ENCODE measurements around the gene CD44.
"Not testable (repeated sequence)": the region's sequence is repeated elsewhere in the genome, so short reads cannot be mapped to it uniquely, and the experiment has no call there.

CD44 gene

DNA sequence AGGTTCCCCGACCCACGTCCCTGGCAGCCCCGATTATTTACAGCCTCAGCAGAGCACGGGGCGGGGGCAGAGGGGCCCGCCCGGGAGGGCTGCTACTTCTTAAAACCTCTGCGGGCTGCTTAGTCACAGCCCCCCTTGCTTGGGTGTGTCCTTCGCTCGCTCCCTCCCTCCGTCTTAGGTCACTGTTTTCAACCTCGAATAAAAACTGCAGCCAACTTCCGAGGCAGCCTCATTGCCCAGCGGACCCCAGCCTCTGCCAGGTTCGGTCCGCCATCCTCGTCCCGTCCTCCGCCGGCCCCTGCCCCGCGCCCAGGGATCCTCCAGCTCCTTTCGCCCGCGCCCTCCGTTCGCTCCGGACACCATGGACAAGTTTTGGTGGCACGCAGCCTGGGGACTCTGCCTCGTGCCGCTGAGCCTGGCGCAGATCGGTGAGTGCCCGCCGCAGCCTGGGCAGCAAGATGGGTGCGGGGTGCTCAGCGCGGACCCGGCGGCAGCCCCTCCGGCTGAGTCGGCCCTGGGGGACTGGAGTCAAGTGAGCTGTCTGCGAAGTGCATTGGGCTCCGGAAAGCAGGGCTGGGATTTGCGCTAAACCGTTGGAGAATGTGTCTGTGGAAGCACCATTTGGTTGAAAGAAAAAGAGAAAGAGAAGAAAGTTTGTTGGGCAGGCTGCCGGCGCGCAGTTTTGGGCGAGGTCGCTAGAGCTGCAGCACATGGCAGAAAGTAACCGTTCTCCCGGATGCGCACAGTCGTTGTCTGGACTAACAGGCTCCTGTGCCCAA is at the start of gene CD44:
Gene CD44, plus strand, starts transcription at position 229 of the 779 bp plus-strand sequence. Its CDS starts 133 bp downstream, at position 362.
- peak; percentile 62 for DNase-seq (ENCODE audit: low spot score)

- DNase-seq (ENCODE audit: low spot score) = no peak
These were observed 49.3 kb upstream of the CD44 start for GRCh38 chr11:35089666-35090065.

DNA sequence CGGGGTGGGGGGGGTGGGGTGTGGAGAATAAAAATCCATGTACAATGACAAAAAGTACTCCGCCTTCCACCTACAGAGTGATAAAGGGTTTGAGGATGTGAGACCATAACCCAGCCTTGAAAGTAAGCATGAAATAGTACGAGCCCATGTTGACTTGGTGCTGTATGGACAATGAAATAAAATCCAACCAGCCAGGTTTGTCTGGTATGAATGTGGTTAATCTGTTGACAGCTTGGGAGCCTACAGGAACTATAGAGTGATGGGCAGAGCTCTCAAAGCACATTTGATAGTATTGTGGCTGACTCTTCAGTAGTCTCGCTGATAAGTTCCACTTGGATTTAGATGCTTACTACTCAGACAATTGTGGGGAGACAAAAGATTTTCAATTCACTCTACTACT is 48.8 kb upstream of the CD44 start:
- DNase-seq (ENCODE audit: low spot score) = no peak

GRCh38 chr11:35090991-35091390 is 48.0 kb upstream of the CD44 start:
- DNase-seq (ENCODE audit: low spot score) = not testable (repeated sequence)

DNA sequence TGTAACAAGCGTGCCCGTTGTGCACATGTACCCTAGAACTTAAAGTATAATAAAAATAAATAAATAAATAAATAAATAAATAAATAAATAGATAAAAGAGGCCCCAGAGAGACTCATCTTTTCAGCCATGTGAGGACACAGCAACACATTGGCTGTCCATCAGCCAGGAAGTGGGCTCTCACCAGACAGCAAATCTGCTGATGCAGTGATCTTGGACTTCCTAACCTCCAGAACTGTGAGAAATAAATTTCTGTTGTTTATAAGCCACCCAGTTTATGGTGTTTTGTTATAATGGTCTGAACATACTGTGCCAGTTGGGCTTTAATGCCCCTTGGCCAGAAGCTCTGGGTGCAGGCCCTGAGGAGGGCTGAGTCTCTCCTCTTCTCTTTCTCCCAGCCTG is 42.2 kb upstream of the CD44 start:
- DNase-seq (ENCODE audit: low spot score) = no peak

DNA sequence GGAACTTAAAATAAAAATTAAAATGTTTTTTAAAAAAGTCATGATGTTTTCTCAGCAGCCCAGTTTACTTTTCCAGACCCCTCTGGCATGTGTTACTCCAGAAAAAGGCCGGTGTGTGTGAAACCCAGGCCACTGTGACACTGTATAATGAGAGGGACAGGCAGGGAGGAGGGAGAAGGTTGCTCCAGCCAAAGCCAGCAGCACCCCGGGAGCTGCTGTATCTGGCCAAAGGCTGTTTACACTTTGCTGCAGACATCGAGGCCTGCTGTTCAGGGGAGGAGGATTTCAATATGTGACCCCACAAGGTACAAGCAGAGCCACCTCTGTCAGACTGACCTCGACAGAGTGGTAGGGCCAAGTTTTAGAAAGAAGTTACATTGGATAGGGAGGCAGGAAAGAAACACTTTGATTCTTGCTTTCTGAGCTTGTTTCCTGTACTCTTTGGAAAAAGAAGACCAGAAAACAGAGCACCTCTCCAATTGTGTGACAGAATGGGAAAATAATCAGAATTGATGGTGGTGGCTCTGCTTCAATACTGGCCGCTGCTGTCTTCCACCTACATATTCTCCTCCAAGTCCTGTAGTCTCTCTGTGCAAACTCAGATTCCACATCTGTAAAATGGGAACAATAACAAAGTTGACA is 41.0 kb upstream of the CD44 start:
- no peak for DNase-seq (ENCODE audit: low spot score)

DNA sequence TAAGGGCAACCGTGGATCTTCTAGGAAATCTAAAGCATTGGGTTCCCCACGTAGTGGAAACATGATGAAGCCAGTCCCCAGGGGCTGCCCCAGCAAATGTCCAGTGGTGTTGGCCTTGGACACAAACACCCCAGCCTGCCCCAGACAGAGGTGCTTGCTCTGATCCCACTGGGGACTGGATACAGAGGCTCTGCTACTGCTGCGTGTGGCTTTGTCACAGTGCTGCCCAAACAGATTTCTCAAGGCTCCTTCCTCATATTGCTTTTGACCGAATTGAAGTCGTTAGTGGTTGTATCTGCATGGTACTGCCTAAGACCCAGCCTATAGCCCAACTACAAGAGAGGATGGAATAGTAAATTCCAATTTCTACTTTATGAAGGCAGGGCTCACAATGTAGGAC is 40.1 kb upstream of the CD44 start:
- DNase-seq (ENCODE audit: low spot score) = no peak

DNA sequence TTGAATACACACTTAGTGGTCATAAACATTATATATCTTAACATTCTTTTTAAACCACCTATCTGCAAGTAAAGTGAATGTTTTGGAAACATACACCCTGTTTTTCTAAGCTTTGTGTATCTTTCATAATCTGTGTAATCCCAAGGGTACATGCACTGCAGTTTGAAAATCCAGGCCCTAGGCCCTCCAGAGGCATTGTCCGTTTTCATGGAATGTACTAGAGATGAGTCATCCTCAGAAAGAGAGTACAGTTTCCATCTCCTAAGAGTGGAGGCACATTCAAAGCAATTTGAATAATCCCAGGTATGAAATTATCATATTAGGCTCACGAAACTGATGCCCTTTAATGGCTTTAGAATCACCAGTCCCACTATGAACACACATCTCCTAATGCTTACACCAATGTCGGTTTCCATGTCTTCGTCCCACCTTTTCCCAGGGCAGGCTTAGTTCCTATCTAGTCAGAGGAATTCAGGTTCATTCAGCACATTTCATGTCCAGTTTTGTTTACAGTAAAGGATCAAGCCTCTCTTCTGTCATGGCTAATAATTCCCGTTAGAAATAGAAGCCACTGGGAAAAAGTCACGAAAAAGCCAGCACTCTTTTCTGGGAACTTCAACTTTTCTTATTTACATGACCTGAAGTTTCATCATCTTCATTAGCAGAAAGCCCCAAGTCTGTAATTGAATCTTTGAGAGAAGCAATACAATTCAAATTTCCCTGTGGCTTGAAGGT is 39.5 kb upstream of the CD44 start:
- DNase-seq (ENCODE audit: low spot score) = no peak

DNA sequence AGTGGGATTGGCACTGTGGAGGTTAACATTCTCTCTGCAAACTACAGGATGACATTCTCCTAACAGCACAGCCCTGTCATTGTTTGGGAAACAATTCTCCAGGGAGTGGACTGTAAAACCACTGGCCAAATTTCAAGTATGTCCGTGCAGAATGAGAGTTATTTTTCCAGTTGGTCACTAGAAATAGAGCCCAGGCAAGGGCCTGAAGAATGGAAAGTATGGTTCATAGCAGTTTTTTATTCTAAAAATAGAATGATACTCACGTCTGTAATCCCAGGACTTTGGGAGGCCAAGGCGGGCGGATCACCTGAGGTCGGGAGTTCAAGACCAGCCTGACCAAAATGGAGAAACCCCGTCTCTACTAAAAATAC is 39.0 kb upstream of the CD44 start:
- DNase-seq (ENCODE audit: low spot score) = no peak

DNA sequence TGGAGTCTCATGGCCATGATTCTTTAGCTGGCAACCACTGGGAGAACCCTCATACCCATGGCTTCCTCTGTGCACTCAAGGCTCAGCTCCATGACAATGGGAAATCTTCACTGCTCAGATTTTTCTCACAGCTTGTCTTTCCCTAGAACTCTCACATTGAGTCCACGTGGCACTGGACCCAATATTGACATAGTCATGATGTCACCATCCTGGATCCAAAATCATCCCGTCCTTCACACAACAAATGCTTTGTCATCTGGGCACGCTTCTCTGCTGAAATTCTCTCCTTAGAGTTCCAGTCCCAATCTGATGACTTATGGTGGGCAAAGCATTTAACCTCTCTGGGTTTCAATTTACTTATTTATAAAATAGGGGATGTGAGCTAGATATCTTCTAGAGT is 37.7 kb upstream of the CD44 start:
- DNase-seq (ENCODE audit: low spot score) = no peak

- DNase-seq (ENCODE audit: low spot score) = no peak
These were observed 36.7 kb upstream of the CD44 start for GRCh38 chr11:35102267-35102666.

DNA sequence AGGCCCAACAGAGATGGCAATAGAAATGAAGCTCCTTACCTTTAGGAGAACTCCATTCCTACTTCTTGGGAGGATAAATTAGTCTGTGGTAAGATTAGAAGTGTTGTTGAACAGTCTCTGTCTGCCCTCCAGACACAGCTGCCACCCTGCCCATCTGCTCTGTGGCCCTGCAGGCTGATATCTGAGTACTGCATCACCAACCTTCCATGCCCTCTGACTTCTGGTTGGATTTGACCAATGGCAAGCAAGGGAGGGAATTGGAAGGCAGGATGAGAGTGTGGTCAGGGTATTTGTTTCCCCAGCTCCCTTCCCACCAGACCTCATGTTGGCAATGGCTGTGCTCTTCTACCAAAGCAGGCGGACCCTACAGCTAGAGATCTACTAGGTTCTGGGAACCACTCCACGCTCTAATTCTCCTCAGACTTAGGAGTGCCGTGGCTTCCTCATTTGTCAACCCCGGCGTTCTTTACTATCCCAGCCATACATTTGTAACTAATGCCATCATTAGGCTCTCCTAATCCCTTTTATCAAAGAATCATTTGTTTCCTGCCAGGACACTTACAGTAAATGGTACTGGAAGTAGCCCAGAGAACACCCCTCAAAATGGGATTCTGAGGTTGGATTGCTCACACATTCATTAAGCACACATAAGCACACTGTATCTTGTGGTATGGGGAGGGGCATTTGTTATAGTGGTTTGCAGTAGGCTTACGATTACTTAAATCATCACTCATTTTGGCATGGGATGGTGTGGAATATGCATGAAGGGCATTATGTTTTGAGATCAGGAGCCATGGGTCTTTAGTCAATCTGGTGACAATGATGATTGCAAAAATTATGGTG is 35.4 kb upstream of the CD44 start:
- DNase-seq (ENCODE audit: low spot score) = no peak

DNA sequence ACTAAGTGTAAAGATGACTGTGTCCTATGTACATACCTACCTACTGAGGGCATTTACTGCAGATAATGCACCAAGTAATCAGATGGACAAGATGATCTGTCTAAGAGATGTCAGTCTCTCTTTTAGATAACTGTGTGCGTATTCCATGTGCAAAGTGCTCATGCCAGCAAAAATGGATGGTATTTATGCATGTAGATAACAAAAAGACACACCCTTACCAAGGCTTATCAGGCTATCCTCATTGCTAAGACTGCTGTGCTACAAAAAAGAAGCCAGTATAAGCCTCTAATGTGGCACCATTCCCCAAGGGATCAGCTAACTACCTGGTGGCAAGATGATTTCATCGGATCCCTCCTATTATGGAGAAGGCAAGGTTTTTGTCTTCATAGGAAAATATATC is 34.3 kb upstream of the CD44 start:
- no peak for DNase-seq (ENCODE audit: low spot score)

DNA sequence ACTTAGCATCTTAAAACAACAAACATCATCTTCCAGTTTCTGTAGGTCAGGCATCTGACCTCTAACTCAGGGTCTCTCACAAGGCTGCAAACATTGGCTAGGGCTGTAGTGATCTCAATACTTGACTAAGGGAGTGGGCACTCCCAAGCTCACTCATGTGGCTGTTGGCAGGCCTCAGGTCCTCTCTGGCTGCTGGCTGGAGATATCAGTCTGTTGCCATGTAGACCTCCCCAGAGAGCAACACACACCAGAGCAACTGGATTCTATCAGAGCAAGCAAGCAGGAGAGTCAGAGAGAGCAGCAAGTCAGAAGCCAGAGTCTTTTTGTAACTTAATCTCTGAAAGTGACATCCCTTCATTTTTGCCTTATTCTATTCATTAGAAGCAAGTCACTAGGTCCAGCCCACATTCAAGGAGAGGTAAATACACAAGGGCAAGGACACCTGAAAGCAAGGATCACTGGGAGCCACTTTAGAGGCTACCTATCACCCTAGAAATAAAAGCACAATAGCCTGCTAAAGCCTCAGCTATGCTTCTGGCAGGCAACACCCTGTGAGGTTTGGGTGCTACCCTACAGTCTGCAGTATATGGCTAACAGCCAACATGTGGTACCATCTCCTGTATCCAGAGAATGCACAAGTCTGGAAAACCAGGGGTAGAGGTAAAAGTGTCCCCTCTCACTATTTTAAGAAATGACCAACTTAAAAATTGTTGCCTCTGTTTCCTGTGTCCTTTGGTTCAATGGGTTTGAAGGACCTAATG is 33.5 kb upstream of the CD44 start:
- no peak for DNase-seq (ENCODE audit: low spot score)

GRCh38 chr11:35106595-35106994 is 32.4 kb upstream of the CD44 start:
- DNase-seq (ENCODE audit: low spot score) = no peak

DNA sequence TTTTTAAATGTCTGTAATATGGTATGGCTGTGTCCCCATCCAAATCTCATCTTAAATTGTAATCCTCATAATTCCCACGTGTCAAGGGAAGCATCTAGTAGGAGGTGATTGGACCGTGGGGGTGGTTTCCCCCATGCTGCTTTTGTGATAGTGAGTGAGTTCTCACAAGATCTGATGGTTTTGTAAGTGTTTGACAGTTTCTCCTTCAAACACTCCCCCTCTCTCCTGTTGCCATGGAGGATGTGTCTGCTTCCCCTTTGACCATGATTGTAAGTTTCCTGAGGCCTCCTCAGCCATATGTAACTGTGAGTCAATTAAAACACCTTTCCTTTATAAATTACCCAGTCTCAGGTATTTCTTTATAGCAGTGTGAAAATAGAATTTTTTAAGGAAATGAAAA is 31.1 kb upstream of the CD44 start:
- no peak for DNase-seq (ENCODE audit: low spot score)

- DNase-seq (ENCODE audit: low spot score) = not testable (repeated sequence)
These were observed 30.6 kb upstream of the CD44 start for GRCh38 chr11:35108336-35108735.

- DNase-seq (ENCODE audit: low spot score) = no peak
These were observed 29.9 kb upstream of the CD44 start for GRCh38 chr11:35109041-35109440.

- no peak for DNase-seq (ENCODE audit: low spot score)
These were observed 29.1 kb upstream of the CD44 start for GRCh38 chr11:35109827-35110226.

DNA sequence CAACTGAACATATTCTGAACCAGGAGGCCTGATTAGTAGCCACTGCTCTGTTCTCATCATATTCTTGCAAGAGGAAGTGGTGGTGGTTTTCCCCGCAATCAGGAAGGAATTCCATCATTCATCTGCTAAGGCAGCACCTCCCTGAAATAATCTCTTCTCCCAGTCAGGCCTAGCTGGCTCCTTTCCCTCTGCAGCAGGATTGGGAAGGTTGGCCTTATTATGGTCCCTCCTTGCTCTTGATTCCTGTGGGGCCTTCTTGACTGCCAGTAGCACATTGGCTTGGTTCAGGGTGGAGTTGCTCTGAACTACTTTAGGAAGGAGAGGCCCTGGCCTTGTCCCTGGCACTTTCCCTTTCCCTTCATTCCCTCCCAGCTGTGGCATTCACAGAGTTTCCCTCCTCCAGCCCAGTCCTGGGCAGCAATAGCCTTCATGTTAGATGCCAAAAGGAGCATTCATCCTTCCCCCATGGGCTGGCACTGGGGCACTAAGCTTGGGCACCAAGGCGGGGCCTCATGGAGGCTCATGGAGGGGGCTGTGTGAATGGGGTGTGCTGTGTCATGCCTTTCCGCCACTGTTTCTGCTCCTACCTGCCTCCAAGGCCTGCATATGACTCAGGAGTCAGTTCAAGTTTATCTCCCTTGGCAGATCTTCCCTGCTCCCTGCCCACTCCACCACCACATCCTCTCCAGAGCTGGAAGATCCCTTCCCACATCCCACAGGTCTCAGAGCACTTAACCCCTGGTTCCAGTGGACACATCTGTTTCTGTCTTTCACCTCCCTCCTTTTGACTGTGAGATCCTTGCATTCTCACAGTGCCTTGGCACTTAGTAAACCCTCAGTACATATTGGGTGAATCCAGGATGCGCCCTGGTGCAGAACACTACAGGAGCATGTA is 27.6 kb upstream of the CD44 start:
- DNase-seq (ENCODE audit: low spot score) = peak; percentile 9

Measured in LoVo (cell line).